Activated CD4-positive, alpha-beta T cell treated with anti-CD3 and anti-CD28 coated beads, Interleukin-2, Interleukin-6, amounts not matched to agents 100 ng/mL and 50 ng/mL, durations not matched to agents 16 hours and 8 hours (primary cell): Measurements from ENCODE around the gene P2RY13.
A peak's percentile ranks its signal among the peaks of the same experiment; 100 is the strongest.

Experiments used
- DNase-seq: peaks from one replicate; pipeline ENCODE4 v3.0.0-alpha.2; 2020

The P2RY13 gene

GRCh38 chr3:151289445-151289844 lies 39.9 kb downstream of the P2RY13 start:
- DNase-seq = no peak

GRCh38 chr3:151285940-151286339 lies 43.4 kb downstream of the P2RY13 start:
- no peak for DNase-seq

- DNase-seq = peak; percentile 60
Measured at GRCh38 chr3:151283907-151284461, 45.4 kb downstream of the P2RY13 start.

GRCh38 chr3:151283387-151283786 lies 46.0 kb downstream of the P2RY13 start:
- DNase-seq = no peak

- peak; percentile 71 for DNase-seq
Measured at GRCh38 chr3:151282921-151283320, 46.4 kb downstream of the P2RY13 start.

GRCh38 chr3:151281671-151282324 lies 47.6 kb downstream of the P2RY13 start:
- DNase-seq = no peak

GRCh38 chr3:151278230-151278629 lies 51.1 kb downstream of the P2RY13 start, which contains the start of gene P2RY14:
TSS of gene P2RY14 (minus strand) at chr3:151278542. CDS start at chr3:151214316, 64,226 bp downstream.
- peak; percentile 49 for DNase-seq

GRCh38 chr3:151276687-151277042 lies 52.7 kb downstream of the P2RY13 start:
- DNase-seq = peak; percentile 32
